ACHN (cell line): ENCODE results near the gene DYTN.

Source experiments
- DNase-seq: peaks from one replicate; pipeline ENCODE4 v3.0.0-alpha.2; 2015
- in situ Hi-C: cut with HindIII; loops from 2 replicates; pipeline ENCODE4 v1.10.0; 2017; ENCODE audit warnings: low sequenced_read_pairs, low pct_ligation_motif_present, low pct_unique_long_range_greater_than_20kb

Gene DYTN

DNA sequence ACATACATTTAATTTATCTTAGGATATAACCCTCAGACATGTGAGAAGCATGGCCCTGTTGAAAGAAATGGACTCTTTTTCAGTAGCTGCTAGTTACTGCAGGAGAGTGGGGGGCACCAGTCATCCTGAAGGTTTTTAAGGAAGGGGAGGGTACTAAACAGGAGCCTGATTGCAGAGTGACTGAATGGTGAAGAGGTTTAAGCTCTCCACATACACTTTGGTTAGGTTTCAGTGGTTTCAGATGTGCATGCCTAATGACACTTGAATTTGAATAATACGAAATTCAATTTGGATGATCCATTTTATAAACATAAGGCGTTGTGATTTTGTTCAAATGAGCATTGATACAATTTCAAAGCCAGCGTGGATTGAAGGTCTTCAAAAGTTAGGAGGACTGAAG lies 86.9 kb downstream of the DYTN start:
- DNase-seq, result no peak
- in situ Hi-C loops, result no loop called here

DNA sequence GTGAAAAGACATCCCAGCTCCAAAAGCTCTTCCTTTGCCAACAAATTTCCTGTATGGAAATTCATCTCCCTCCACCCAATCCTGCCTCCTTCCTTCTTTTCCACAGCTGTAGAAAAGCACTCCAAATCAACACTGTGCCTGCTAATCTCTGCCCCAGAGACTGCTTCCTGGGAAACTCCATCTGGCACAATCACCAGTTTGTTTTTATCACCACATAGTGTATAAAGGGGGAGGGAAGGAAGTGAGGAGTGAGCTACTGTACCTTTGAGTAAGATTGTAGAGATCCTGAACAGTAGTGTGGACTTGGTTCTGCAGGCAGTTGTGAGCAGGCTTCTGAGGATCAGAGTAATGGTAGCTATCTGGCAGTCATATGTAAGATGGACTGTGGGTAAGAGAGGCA lies 90.6 kb downstream of the DYTN start:
- no peak for DNase-seq
- in situ Hi-C loops, result no loop called here

DNA sequence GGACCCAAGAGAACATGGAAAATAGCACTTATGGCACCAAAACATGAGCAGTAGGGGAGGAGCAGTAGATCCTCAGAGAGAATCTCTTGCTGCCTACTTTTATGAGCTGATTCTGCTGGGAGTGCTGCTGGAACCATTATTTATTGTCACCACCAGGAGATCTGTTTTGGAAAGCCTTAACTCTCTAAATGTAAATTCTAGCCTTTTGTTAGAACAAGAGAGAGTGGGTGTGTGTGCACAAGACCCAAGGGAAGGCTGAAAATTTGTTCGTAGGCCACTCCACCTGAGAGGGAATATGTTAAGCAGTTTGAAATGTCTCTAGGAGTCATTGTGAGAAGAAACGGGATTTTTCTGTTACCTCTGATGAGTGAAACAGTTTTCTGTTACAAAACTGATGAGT lies 92.1 kb downstream of the DYTN start:
- in situ Hi-C loops, result no loop called here
- no peak for DNase-seq

DNA sequence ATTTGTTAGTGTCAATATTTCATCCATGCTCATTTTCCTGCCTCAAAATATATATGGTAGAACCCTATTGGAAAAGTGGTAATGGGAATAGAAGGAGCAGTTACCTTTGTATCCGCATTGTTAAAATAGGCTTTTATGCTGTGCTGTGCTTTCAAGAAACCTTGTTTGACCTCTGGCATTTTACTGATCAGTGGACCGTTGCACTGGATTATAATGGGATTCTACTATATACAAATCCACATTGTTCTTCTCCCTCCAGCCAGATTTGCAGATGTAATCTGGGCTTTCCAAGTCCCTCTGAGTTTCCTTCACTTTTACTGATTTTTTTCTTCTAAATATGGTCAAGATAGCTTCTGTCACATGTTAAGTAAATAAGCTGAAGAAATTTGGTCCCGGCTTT lies 99.2 kb downstream of the DYTN start:
- in situ Hi-C loops, result no loop called here
- no peak for DNase-seq

DNA sequence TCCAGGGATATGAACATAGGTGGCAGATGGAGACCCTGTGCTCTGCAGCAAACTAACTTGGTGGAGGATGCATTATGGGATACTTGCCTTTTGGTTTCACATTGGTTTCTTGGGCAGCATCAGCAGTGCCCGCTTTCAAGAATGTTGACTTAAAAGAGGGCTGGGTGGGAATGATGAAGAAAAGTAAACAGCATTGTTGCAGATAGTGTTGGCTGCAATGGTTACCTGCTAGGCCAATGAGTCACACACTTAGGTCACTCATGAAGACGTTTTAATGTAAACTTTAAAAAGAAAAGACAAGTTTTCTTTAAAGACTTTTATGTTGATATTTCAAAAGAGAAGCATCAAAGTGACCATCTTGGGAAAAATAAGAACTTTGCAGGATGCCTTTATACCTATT lies 102.0 kb downstream of the DYTN start:
- in situ Hi-C loops, result no loop called here

DNA sequence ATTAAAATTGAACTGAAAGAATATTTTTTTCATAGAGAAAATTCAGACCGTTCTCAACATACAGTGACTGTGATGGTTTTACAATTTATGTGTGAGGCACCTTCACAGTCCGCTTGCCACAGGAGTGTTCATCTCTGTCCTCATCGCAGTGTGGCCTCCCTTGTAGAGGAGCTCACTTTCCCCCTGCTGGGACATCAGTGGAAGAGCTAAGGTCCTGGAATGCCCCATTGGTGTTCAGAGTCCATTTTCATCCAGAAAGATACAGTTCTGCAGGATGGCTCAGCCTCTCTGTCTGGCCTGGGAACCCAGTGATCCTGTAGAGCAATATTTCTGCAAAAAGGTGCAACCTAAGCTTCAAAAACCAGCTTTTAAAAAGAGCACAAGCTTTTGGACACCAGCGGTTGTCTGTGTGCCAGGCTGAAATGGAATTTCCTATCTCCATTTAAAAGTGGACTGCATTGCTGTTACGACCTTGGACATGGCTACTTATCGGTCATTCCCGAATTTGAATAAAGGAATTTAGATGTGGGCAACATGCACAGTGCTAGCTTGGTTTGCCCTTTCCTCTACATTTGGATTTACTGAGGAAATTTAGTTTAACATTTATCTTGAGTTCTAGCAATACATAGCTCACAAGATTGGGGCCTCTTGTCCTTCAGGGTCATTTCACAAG lies 102.6 kb downstream of the DYTN start:
- in situ Hi-C loops, result no loop called here
- DNase-seq, result no peak

More for the DNA sequence above, 102.0 kb downstream of the DYTN start:
- no peak for DNase-seq

DNA sequence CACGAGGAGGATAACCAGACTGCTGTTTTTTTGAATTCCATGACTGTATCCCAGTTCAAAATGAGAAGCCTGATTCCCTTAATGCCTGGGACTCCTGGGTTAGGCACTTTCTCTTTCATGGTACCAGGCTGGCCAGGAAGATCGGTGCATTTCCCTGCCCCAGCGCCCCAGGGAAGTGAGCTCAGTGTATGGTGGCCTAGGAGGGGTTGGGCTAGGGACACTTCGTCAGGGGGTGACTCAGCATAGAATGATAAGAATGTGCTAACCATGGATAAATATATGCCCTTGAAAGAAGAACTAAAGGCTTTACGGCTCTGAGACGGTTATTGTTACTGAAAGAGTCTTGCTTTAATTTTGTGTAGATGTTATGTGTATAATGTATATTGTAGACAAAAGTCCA lies 103.4 kb downstream of the DYTN start:
- DNase-seq, result peak; percentile 15

DNA sequence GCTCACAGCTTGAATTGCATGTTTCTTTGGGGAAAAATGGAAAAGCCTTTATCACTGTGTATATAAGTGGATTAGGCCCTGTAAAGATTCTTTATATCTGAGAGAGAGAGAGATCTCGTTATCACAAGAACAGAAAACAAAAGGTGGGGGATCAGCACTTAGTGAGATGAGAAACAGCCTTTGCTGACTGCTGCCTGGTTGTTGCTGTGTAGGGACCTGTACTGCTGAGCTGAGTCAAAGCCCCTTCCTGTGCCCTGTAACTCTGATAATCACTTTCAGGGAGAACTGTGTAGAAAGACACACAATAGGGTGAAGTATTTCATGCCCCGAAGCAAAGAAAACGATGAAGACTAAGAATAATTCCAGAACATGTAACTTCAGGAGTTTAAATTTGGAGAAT lies 106.5 kb downstream of the DYTN start:
- no peak for DNase-seq
- in situ Hi-C loops, result no loop called here

More for the DNA sequence above, 103.4 kb downstream of the DYTN start:
- in situ Hi-C loops, result no loop called here

DNA sequence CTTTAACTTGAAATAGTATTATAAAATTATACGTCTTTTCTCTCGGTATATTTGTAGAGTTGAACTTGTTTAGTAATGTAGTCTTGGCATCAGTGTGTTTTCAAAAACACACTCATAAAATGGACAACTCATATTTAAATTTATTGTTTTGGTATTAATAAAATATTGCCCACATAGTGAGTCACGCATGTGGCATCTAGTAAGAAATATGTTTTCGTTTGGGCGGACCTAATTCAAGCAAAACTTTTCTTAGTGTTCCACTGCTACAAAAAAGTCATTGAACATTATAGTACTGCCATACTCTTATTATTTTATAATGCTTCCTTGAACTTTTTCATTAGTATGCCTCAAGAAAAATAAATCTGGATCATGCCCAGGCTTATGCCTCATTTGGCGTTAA lies 107.0 kb downstream of the DYTN start:
- DNase-seq, result no peak
- in situ Hi-C loops, result no loop called here

DNA sequence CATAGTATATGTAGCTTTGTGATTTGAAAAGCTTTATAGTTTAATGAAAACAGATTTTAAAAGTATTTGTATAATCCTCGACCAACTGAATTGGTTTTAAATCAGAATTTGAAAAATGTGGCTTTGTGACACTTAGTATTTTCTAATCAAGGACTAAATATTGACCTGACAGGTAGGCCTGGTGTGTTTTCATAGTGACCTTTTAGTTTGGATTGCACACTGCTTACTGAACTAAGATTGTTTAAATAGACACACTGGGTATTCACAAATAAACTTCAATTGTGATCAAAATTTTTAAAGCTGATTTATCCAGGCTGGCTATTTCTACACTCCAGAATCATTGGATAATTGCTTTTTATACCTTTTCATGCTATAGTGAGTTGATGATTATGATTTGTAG lies 107.7 kb downstream of the DYTN start:
- no peak for DNase-seq
- in situ Hi-C loops, result no loop called here

DNA sequence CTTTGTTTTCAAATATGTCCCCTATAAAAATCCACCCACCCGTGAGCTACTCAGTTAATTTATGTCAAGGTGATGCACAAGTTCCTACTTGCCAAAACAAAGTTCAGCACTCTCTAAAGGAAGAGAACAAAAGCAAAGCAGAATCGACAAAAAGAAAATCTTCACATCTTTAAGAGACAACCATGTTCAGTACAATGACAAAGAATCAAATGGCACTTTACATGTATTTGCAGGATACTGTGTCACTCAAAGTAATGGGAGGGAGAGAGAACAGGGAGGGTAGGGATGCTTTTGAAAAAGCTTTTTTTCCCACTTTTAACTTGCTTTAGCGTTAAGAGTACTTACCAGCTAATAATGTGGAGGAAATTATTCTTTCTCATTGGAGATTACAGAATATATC lies 115.0 kb downstream of the DYTN start:
- in situ Hi-C loops, result no loop called here
- DNase-seq, result no peak
